K562 (cell line): ENCODE data around the gene TSR3. TPM values are rescaled to one million over a fixed set of nuclear protein-coding genes. Genes with fewer than 3 reads are reported as not detected.

ENCODE experiments used
- ATAC-seq: fragments of 200-7000 bp; cut with Tn5 transposase; 3 replicates; pipeline ENCODE4 v1.9.1; 2020; ENCODE audit warnings: moderate library complexity
- BruUV-seq: library from RNA; stranded (reverse); fragments of 400-500 nt; replicated peaks from 2 replicates; lab custom pipeline; 2021; lab: Mats Ljungman, UMichigan
- CTCF ChIA-PET: fragments of 300-600 bp; formaldehyde crosslinking; extraction: SDS; loops from one replicate; lab custom pipeline; 2021; ENCODE audit warnings: low intra/inter-chr PET ratio; lab: Yijun Ruan, JAX
- POLR2A ChIA-PET: fragments of 300-600, 350-650 bp; sonication (Branson Sonifier 250); formaldehyde crosslinking; extraction: SDS; loops from one replicate; lab custom pipeline; 2021; ENCODE audit warnings: antibody characterized with exemption, inconsistent platforms; lab: Yijun Ruan, JAX
- DNase-seq, 4 experiments: peaks; one replicate each; pipeline versions ENCODE4 v3.0.0 to v3.0.0-alpha.2; 2011 to 2018; ENCODE audit warnings: low spot score in 3 of 4, mixed read lengths in 3 of 4; ENCODE audit errors: extremely low read depth in 1 of 4
- FAIRE-seq: peaks from 2 replicates; lab custom pipeline; 2011; peaks lifted over from hg19 to GRCh38; lab: Jason Lieb, UNC
- H2AFZ ChIP-seq: 2 replicates; pipeline ENCODE4 v1.6.0; 2011; ENCODE audit warnings: low read depth, low read length, control low read depth, inconsistent platforms
- H3K27ac ChIP-seq: fragments of 200-600 bp; 3 replicates; pipeline ENCODE4 v1.8.0; 2011; ENCODE audit warnings: low read depth, mild to moderate bottlenecking, control low read depth, inconsistent platforms, low read length, moderate library complexity, mixed read lengths; ENCODE audit errors: extremely low read depth
- H3K27me3 ChIP-seq, 2 experiments: fragments of 300-600 bp in 1 of 2; 2 replicates in 1 of 2; 3 replicates in 1 of 2; pipeline versions ENCODE4 v1.6.0 to v1.8.0; 2011; ENCODE audit warnings: inconsistent platforms in 2 of 2, low read length in 2 of 2, mild to moderate bottlenecking in 1 of 2, mixed read lengths in 1 of 2, moderate library complexity in 1 of 2; ENCODE audit not compliant: control insufficient read depth in 2 of 2, insufficient read depth in 2 of 2
- H3K36me3 ChIP-seq: fragments of 300-600 bp; 3 replicates; pipeline ENCODE4 v1.8.0; 2011; ENCODE audit warnings: mild to moderate bottlenecking, low read length, inconsistent platforms; ENCODE audit not compliant: control insufficient read depth, insufficient read depth
- H3K4me1 ChIP-seq, 2 experiments: fragments of 200-600 bp in 1 of 2; replicated peaks in 1 of 2; 2 replicates in 1 of 2; 3 replicates in 1 of 2; pipeline versions ENCODE4 v1.5.1 to v1.8.0; 2011; ENCODE audit warnings: inconsistent platforms in 2 of 2, low read length in 2 of 2, mild to moderate bottlenecking in 1 of 2, mixed read lengths in 1 of 2, moderate library complexity in 1 of 2; ENCODE audit not compliant: control insufficient read depth in 2 of 2, insufficient read depth in 2 of 2
- H3K4me2 ChIP-seq: 2 replicates; pipeline ENCODE4 v1.6.1; 2011; ENCODE audit warnings: low read length, control low read depth, inconsistent platforms, mixed read lengths; ENCODE audit not compliant: insufficient read depth
- H3K4me3 ChIP-seq: fragments of 200-600 bp; sonication (generic), shearing (Covaris generic); 2 replicates; pipeline ENCODE4 v1.5.1; 2016; ENCODE audit warnings: control low read depth, inconsistent platforms
- H3K79me2 ChIP-seq: fragments of 200-600 bp; 3 replicates; pipeline ENCODE4 v1.8.0; 2011; ENCODE audit warnings: low read length, inconsistent platforms; ENCODE audit not compliant: control insufficient read depth, insufficient read depth
- H3K9ac ChIP-seq, 2 experiments: 2 replicates each; pipeline versions ENCODE4 v1.6.0 to v1.6.1; 2011; ENCODE audit warnings: low read depth in 2 of 2, low read length in 2 of 2, control low read depth in 1 of 2, inconsistent platforms in 1 of 2, mild to moderate bottlenecking in 1 of 2, mixed read lengths in 1 of 2; ENCODE audit not compliant: insufficient read depth in 1 of 2
- H3K9me1 ChIP-seq: one replicate; pipeline ENCODE4 v1.6.0; 2011; ENCODE audit warnings: inconsistent platforms, mild to moderate bottlenecking, low read length, moderate library complexity; ENCODE audit not compliant: control insufficient read depth, insufficient read depth
- H3K9me3 ChIP-seq: replicated peaks from 2 replicates; pipeline ENCODE4 v1.5.1; 2011; ENCODE audit warnings: low read depth, low read length, inconsistent platforms; ENCODE audit not compliant: control insufficient read depth, insufficient read depth
- H4K20me1 ChIP-seq: replicated peaks from 2 replicates; pipeline ENCODE4 v1.6.1; 2011; ENCODE audit warnings: low read length, inconsistent platforms, mixed read lengths; ENCODE audit not compliant: control insufficient read depth, insufficient read depth
- BCLAF1 ChIP-seq, 2 experiments: fragments of 450-650 bp in 1 of 2; IDR thresholded peaks; 2 replicates each; pipeline ENCODE4 v1.6.1; 2011 to 2017; ENCODE audit warnings: low read depth in 2 of 2, antibody characterized with exemption in 1 of 2, borderline replicate concordance in 1 of 2, low read length in 1 of 2, mild to moderate bottlenecking in 1 of 2, mixed read lengths in 1 of 2; ENCODE audit not compliant: control insufficient read depth in 1 of 2
- POLR2G ChIP-seq: fragments of 200-400 bp; formaldehyde crosslinking; IDR thresholded peaks from 2 replicates; pipeline ENCODE4 v1.6.1; 2017; ENCODE audit warnings: low read depth, mild to moderate bottlenecking, antibody characterized with exemption, low read length, moderate library complexity
- WGBS: fragments of 100-300 bp; shearing (Covaris generic); methylation state at CpG from one replicate; pipeline ENCODE4 v1.1.6; 2016; ENCODE audit warnings: low coverage, mixed read lengths; ENCODE audit not compliant: insufficient coverage; ENCODE audit errors: missing lambda C conversion rate; 5-methylcytosine and 5-hydroxymethylcytosine counted together
- in situ Hi-C: fragments of 300-500 bp; cut with MboI; formaldehyde crosslinking; loops from 4 replicates; pipeline ENCODE4 v1.15.0; 2018; ENCODE audit warnings: inconsistent platforms, mixed read lengths
- intact Hi-C: fragments of 100-400 bp; cut with micrococcal nuclease; formaldehyde crosslinking; loops from 2 replicates; pipeline ENCODE4 v1.14.2; 2022
- polyA plus RNA-seq, 8 experiments: library from polyadenylated mRNA; depleted of rRNA in 4 of 8; stranded (reverse) in 5 of 8; unstranded in 3 of 8; fragments of >200 nt; fragmentation: Nextera tagmentation in 2 of 8; fragmentation: Illumina TruSeq in 1 of 8; extraction: Ambion mirVana in 2 of 8; extraction: Trizol in 1 of 8; gene quantifications; 2 replicates each; pipeline versions ENCODE4 v1.2.1 to v1.2.3, GENCODE V29; 2011 to 2014; ENCODE audit warnings: inconsistent platforms in 1 of 8, missing spikeins in 1 of 8
- total RNA-seq, 7 experiments: library from RNA; depleted of rRNA in 6 of 7; stranded (reverse); fragments of >200 nt in 6 of 7; fragmentation: Illumina TruSeq in 2 of 7; extraction: Trizol in 2 of 7; gene quantifications; 2 replicates each; pipeline versions ENCODE4 v1.2.1 to v1.2.3, GENCODE V29; 2011 to 2021; ENCODE audit warnings: low replicate concordance in 1 of 7

Gene TSR3
- total and polyA plus RNA-seq, 9 of the 15 experiments (the other 6 are each of a cell fraction or from before 2014, with no cell fraction given), result 1.5 to 74.8 (median 16.5) TPM

- ATAC-seq (no peak), DNase-seq (no peak), FAIRE-seq (no peak)
- no peak overlapping the region for H3K4me2 ChIP-seq
- TF ChIP-seq POLR2G, result peak; percentile 43
- TF ChIP-seq BCLAF1 (IDR thresholded peaks at IDR 0.05; ENCODE audit: borderline replicate concordance in 1 of 2, control insufficient read depth in 1 of 2, low read depth in 2 of 2, low read length in 1 of 2), result no peak
- in situ Hi-C loops (no loop called here), intact Hi-C loops (no loop called here)
- ChIA-PET POLR2A (interaction anchor here (0.6 to 1.7 kb wide), 6 partner anchors 9 to 216 kb away, joined by 3 to 8 read pairs (median 5); no protein-coding TSS in a partner anchor), CTCF (no interaction called here)
- peaks cover 9 to 52% of the 10 kb centered on the region in 2 experiments for H3K4me1 ChIP-seq
- no peaks in the 10 kb centered on the region for H3K9me1 ChIP-seq
- H3K36me3 ChIP-seq, result peaks cover 27% of the 10 kb centered on the region; the same call in 1 of the 3 replicates
- no peaks in the 10 kb centered on the region for H3K27me3 ChIP-seq
- no peak overlapping the region; a peak in 1 of 4 replicates for H3K9ac ChIP-seq
- BruUV-seq, result no TSS peak
- H4K20me1 ChIP-seq, result no peaks in the 10 kb centered on the region
- H3K27ac ChIP-seq, result no peak overlapping the region
- 73% methylated on average over 8 of the region's 17 CpGs for WGBS
- H2AFZ ChIP-seq, result no peak overlapping the region
- no peak overlapping the region for H3K4me3 ChIP-seq
- H3K79me2 ChIP-seq, result no peaks in the 10 kb centered on the region
- H3K9me3 ChIP-seq, result 0 out of 2 replicates have a peak, but pooled peaks cover 4% of the 10 kb centered on the region
Measured at GRCh38 chr16:1326946-1327618, 24.6 kb downstream of the TSR3 start.
